Upper lobe of left lung (tissue), 6 donors: ENCODE measurements around the gene TNFAIP2. TPM values are rescaled to one million over a fixed set of nuclear protein-coding genes. Genes with fewer than 3 reads are reported as not detected.

ENCODE experiments used
- ATAC-seq, 2 donors: fragments of 200-7000 bp; cut with Tn5 transposase; one replicate each; pipeline ENCODE4 v1.9.1; 2022; ENCODE audit warnings: mild to moderate bottlenecking in 2 of 2, moderate library complexity in 2 of 2; ENCODE audit not compliant: low FRiP score in 2 of 2
- DNase-seq, 2 donors: peaks; one replicate each; pipeline ENCODE4 v3.0.0-alpha.2; 2019 to 2020
- H3K27ac ChIP-seq, 4 donors: fragments of 200-600 bp; sonication (generic); one replicate each; pipeline ENCODE4 v1.5.1; 2016 to 2019
- H3K27me3 ChIP-seq, 4 donors: fragments of 200-600 bp; sonication (generic); one replicate each; pipeline ENCODE4 v1.5.1; 2017 to 2019
- H3K36me3 ChIP-seq, 4 donors: fragments of 200-600 bp; sonication (generic); one replicate each; pipeline ENCODE4 v1.5.1; 2016 to 2019
- H3K4me1 ChIP-seq, 4 donors: fragments of 200-600 bp; sonication (generic); one replicate each; pipeline ENCODE4 v1.5.1; 2018 to 2019
- H3K4me3 ChIP-seq, 4 donors: fragments of 200-600 bp; sonication (generic); one replicate each; pipeline ENCODE4 v1.5.1; 2017 to 2019; ENCODE audit warnings: mild to moderate bottlenecking in 2 of 4, moderate library complexity in 1 of 4
- H3K9me3 ChIP-seq, 4 donors: fragments of 200-600 bp; sonication (generic); one replicate each; pipeline ENCODE4 v1.5.1; 2018 to 2019
- CTCF ChIP-seq, 6 experiments: fragments of 450-650 bp in 4 of 6; fragments of 200-600 bp in 2 of 6; sonication (generic) in 2 of 6; IDR thresholded peaks; one replicate each; pipeline ENCODE4 v1.5.1; 2016 to 2019; ENCODE audit warnings: antibody characterized with exemption in 6 of 6
- EP300 ChIP-seq, 4 donors: sonication (generic); formaldehyde crosslinking; IDR thresholded peaks; one replicate each; pipeline ENCODE4 v1.5.1; 2017; ENCODE audit warnings: antibody characterized with exemption in 4 of 4, control low read depth in 2 of 4
- POLR2A ChIP-seq, 4 donors: fragments of 450-650 bp; IDR thresholded peaks; one replicate each; pipeline ENCODE4 v1.5.1; 2016 to 2017; ENCODE audit warnings: antibody characterized with exemption in 4 of 4, mild to moderate bottlenecking in 2 of 4
- POLR2AphosphoS5 ChIP-seq, 2 donors: sonication (generic); formaldehyde crosslinking; IDR thresholded peaks; one replicate each; pipeline ENCODE4 v1.5.1; 2017; ENCODE audit warnings: antibody characterized with exemption in 2 of 2
- WGBS, 2 donors: methylation state at CpG; one replicate each; pipeline ENCODE4 v1.1.5; 2017 to 2018; 5-methylcytosine and 5-hydroxymethylcytosine counted together
- total RNA-seq, 6 donors: library from RNA; depleted of rRNA in 4 of 6; stranded (reverse); fragments of >200 nt in 4 of 6; gene quantifications; one replicate each; pipeline versions ENCODE4 v1.1.0 to v1.2.1, GENCODE V29; 2016 to 2021
- donor health status: DM: no; HTN: no; CAD: no; lungs with moderate emphysema.
- donor health status: DM: no; HTN: yes; CAD: no; lungs with severe emphysema.

The TNFAIP2 gene
- total RNA-seq, 6 donors from 2014 or later: 51.2 to 542 (median 229) TPM

DNA sequence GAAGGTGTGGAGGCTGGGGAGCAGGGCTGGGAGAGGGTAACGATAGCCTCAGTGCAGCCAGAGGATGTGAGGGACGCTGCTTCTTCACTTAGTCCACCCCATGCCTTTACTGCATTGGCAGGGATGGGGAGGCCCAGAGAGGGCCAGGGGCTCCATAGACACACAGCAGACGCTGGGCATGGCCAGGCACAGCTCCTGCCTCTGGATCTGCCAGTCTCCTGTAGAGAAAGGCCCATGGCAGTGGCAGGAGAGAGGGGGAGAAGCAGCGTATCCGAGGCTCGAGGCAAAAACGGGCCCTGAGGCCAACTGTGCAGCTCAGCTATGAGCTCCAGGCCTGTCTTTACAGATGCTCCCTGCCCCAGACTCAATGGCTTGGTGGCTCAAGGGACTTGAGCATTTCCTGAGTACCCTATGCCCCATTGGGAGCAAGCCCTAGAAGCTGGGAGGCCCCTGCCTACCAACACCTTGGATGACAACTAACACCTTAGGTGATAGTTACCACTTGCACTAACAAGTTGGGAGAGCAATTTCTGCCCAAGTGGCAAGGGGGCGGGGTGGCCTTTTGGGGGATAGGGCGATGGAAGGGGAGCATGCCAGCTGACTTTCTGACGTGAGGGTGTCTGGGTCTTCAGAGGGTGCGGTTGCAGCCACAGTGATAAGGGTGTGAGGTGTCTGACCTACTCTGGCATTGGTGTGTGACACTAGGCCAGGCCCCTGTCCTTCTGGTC lies 44.2 kb upstream of the TNFAIP2 start:
- Histone ChIP-seq H3K9me3 (no peaks in the 10 kb centered on the region), H3K27me3 (peaks cover 0 to 2% (median 2%) of the 10 kb centered on the region in 4 donors), H3K36me3 (no peaks in the 10 kb centered on the region), H3K4me1 (peaks cover 9 to 25% (median 19%) of the 10 kb centered on the region in 4 donors), H3K27ac (no peak overlapping the region), H3K4me3 (no peak overlapping the region)
- ATAC-seq (no peak), DNase-seq (no peak)
- TF ChIP-seq POLR2A (IDR thresholded peaks at IDR 0.05): no peak
- no peak for TF ChIP-seq EP300 (IDR thresholded peaks at IDR 0.05)
- no peak for TF ChIP-seq CTCF (IDR thresholded peaks at IDR 0.05)
- no peak for TF ChIP-seq POLR2AphosphoS5 (IDR thresholded peaks at IDR 0.05)
- WGBS, 2 donors: 70 to 77% methylated on average over 2 to 10 of the region's 11 CpGs

GRCh38 chr14:103081951-103082350 lies 41.3 kb upstream of the TNFAIP2 start:
- Histone ChIP-seq H3K4me1 (peaks cover 0 to 7% (median 2%) of the 10 kb centered on the region in 4 donors), H3K27ac (no peak overlapping the region), H3K36me3 (no peaks in the 10 kb centered on the region), H3K27me3 (peaks cover 0 to 12% (median 7%) of the 10 kb centered on the region in 4 donors), H3K4me3 (no peak overlapping the region), H3K9me3 (no peaks in the 10 kb centered on the region)
- ATAC-seq (no peak), DNase-seq (no peak)
- TF ChIP-seq POLR2A (IDR thresholded peaks at IDR 0.05): no peak
- no peak for TF ChIP-seq CTCF (IDR thresholded peaks at IDR 0.05)
- TF ChIP-seq EP300 (IDR thresholded peaks at IDR 0.05): no peak
- TF ChIP-seq POLR2AphosphoS5 (IDR thresholded peaks at IDR 0.05): no peak
- 90 to 100% methylated on average over 2 of the region's 2 CpGs for WGBS, 2 donors

GRCh38 chr14:103084021-103084919 lies 39.0 kb upstream of the TNFAIP2 start, which contains the start of gene LBHD2:
Gene LBHD2 (plus strand): TSS chr14:103084210. CDS start chr14:103086013, 1,803 bp downstream.
- ATAC-seq: peak in 1 of 2 donors; percentile 69
- Histone ChIP-seq H3K4me1 (peaks cover 0 to 7% (median 2%) of the 10 kb centered on the region in 4 donors), H3K27ac (no peak within 1 kb of the TSS), H3K4me3 (peak within 1 kb of the TSS in 1 of 4 donors; percentile 13), H3K9me3 (no peaks in the 10 kb centered on the region), H3K36me3 (no peaks in the 10 kb centered on the region), H3K27me3 (peaks cover 0 to 12% (median 7%) of the 10 kb centered on the region in 4 donors)
- 8 to 22% methylated on average over 16 to 25 of the region's 61 CpGs for WGBS, 2 donors
- TF ChIP-seq POLR2A (IDR thresholded peaks at IDR 0.05): no peak
- TF ChIP-seq POLR2AphosphoS5 (IDR thresholded peaks at IDR 0.05): no peak
- no peak for TF ChIP-seq EP300 (IDR thresholded peaks at IDR 0.05)
- no peak for TF ChIP-seq CTCF (IDR thresholded peaks at IDR 0.05)
- DNase-seq: peak in 1 of 2 donors; percentile 85

DNA sequence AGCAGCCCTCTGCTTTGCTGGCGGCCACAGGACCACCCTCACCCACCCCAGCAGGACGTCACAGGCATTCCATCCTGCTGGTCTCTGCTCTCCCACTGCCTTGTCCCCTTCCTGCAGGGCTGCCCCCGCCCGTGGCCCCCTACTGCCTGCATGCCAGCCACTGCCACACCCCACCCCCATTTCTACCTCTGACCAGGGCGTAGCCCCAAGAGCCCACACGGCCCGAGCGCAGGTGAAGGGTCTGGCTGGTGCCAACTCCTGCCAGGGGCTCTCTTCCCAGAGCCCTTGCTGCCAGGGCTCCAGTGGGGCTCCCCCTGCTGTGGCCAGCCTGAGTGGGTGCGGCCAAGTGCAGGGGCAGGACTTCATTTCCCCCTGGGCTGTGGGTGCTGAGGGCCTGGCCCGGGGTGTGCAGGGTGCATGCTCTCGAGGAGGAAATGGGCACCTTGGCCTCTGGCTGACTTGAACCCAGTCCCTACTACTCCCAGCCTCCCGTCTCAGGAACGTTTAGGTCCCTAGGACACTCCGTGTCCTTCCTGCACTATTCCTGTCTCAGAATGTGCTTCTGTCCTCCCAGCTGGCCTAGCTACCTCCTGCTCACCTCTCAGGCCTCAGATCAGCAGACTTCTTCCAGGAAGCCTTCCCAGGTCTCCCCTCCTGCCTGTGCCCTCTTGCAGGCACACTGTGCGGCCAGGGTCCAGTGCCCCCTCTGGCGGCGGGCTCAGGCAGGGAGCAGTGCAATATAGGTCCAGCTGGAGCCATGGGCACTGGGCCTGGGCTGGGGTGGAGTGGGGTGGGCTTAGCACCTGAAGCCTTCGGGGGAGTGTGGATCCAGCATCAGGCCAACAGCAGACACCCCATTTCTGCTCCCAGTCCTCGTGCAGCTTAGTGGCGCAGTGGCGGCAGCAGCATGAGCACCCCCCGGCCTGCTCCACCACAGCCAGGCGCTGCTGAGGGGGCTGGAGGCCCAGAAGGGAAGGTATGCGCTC lies 37.9 kb upstream of the TNFAIP2 start:
- WGBS, 2 donors: 71 to 74% methylated on average over 9 to 24 of the region's 24 CpGs

More for the DNA sequence above, 37.9 kb upstream of the TNFAIP2 start:
- Histone ChIP-seq H3K27me3 (peaks cover 0 to 12% (median 7%) of the 10 kb centered on the region in 4 donors), H3K4me3 (no peak overlapping the region), H3K36me3 (no peaks in the 10 kb centered on the region), H3K4me1 (peaks cover 0 to 10% (median 2%) of the 10 kb centered on the region in 4 donors), H3K9me3 (no peaks in the 10 kb centered on the region), H3K27ac (no peak overlapping the region)
- DNase-seq: peak in 1 of 2 donors; percentile 70
- ATAC-seq: no peak
- TF ChIP-seq POLR2A (IDR thresholded peaks at IDR 0.05): no peak
- TF ChIP-seq EP300 (IDR thresholded peaks at IDR 0.05): no peak
- no peak for TF ChIP-seq CTCF (IDR thresholded peaks at IDR 0.05)
- no peak for TF ChIP-seq POLR2AphosphoS5 (IDR thresholded peaks at IDR 0.05)
